K562 (cell line): ENCODE results near the gene CYP21A2. TPM values are rescaled to one million over a fixed set of nuclear protein-coding genes. Genes with fewer than 3 reads are reported as not detected.
A peak's percentile ranks its signal among the peaks of the same experiment; 100 is the strongest.

Source experiments
- ATF1 ChIP-seq, 2 experiments: fragments of 450-650 bp in 1 of 2; IDR thresholded peaks; 2 replicates each; pipeline ENCODE4 v1.6.1; 2016; ENCODE audit warnings: missing compliant biosample characterization in 1 of 2, missing genetic modification characterization in 1 of 2
- FUS ChIP-seq: fragments of 200-400 bp; formaldehyde crosslinking; optimal IDR thresholded peaks from 2 replicates; pipeline ENCODE3; 2017; ENCODE audit warnings: low read depth, low read length
- HNRNPL ChIP-seq: fragments of 200-400 bp; formaldehyde crosslinking; IDR thresholded peaks from 2 replicates; pipeline ENCODE4 v1.6.1; 2017; ENCODE audit warnings: low read depth, mild to moderate bottlenecking, low read length
- KLF10 ChIP-seq: fragments of 250-450 bp; sonication (Bioruptor Pico); IDR thresholded peaks from 2 replicates; pipeline ENCODE4 v1.6.1; 2021; ENCODE audit warnings: matching md5 sums
- LCOR ChIP-seq: sonication (generic); formaldehyde crosslinking; IDR thresholded peaks from 2 replicates; pipeline ENCODE4 v1.8.0; 2022; ENCODE audit warnings: mild to moderate bottlenecking, missing genetic modification reagents
- PTRF ChIP-seq: fragments of 450-650 bp; IDR thresholded peaks from 2 replicates; pipeline ENCODE4 v1.6.1; 2016; ENCODE audit warnings: mild to moderate bottlenecking, missing genetic modification characterization, missing compliant biosample characterization
- RFX1 ChIP-seq: fragments of 450-650 bp; IDR thresholded peaks from 2 replicates; pipeline ENCODE4 v1.6.1; 2016; ENCODE audit warnings: mild to moderate bottlenecking, moderate library complexity
- YY1 ChIP-seq, 3 experiments: IDR thresholded peaks; 2 replicates each; pipeline ENCODE4 v1.6.1; 2011; ENCODE audit warnings: low read length in 2 of 3, mild to moderate bottlenecking in 2 of 3, moderate library complexity in 2 of 3, borderline replicate concordance in 1 of 3, control low read depth in 1 of 3, low read depth in 1 of 3; ENCODE audit not compliant: insufficient read depth in 3 of 3, insufficient replicate concordance in 2 of 3, control insufficient read depth in 1 of 3, insufficient read length in 1 of 3; ENCODE audit errors: extremely low read depth in 1 of 3
- ZNF274 ChIP-seq: IDR thresholded peaks from 2 replicates; pipeline ENCODE4 v1.6.1; 2011; ENCODE audit warnings: low read depth, mild to moderate bottlenecking, low read length, moderate library complexity, borderline replicate concordance
- polyA plus RNA-seq, 8 experiments: library from polyadenylated mRNA; depleted of rRNA in 4 of 8; stranded (reverse) in 5 of 8; unstranded in 3 of 8; fragments of >200 nt; fragmentation: Nextera tagmentation in 2 of 8; fragmentation: Illumina TruSeq in 1 of 8; extraction: Ambion mirVana in 2 of 8; extraction: Trizol in 1 of 8; gene quantifications; 2 replicates each; pipeline versions ENCODE4 v1.2.1 to v1.2.3, GENCODE V29; 2011 to 2014; ENCODE audit warnings: inconsistent platforms in 1 of 8, missing spikeins in 1 of 8
- total RNA-seq, 7 experiments: library from RNA; depleted of rRNA in 6 of 7; stranded (reverse); fragments of >200 nt in 6 of 7; fragmentation: Illumina TruSeq in 2 of 7; extraction: Trizol in 2 of 7; gene quantifications; 2 replicates each; pipeline versions ENCODE4 v1.2.1 to v1.2.3, GENCODE V29; 2011 to 2021; ENCODE audit warnings: low replicate concordance in 1 of 7
- TF ChIP-seq, protein P1 (sequence below): fragments of 250-450 bp; sonication (Bioruptor Pico); IDR thresholded peaks from 2 replicates; pipeline ENCODE4 v1.9.0; 2021; ENCODE audit warnings: mild to moderate bottlenecking, inconsistent platforms
- TF ChIP-seq, protein P2 (sequence below): fragments of 450-650 bp; IDR thresholded peaks from 2 replicates; pipeline ENCODE4 v1.6.1; 2017; ENCODE audit warnings: antibody characterized with exemption, mild to moderate bottlenecking
- TF ChIP-seq, protein P3 (sequence below), 2 experiments: IDR thresholded peaks; 2 replicates each; pipeline ENCODE4 v1.6.1; 2011; ENCODE audit warnings: borderline replicate concordance in 1 of 2, control low read depth in 1 of 2, low read depth in 1 of 2, low read length in 1 of 2, mild to moderate bottlenecking in 1 of 2, mixed read lengths in 1 of 2, moderate library complexity in 1 of 2; ENCODE audit not compliant: insufficient read depth in 1 of 2, insufficient read length in 1 of 2, poor library complexity in 1 of 2, severe bottlenecking in 1 of 2; ENCODE audit errors: extremely low read depth in 1 of 2
- TF ChIP-seq, protein P4 (sequence below), 2 experiments: fragments of 450-650 bp; conservative IDR thresholded peaks; 2 replicates each; pipeline ENCODE4 v1.6.1; 2017; ENCODE audit warnings: mild to moderate bottlenecking in 2 of 2, moderate library complexity in 2 of 2

The CYP21A2 gene
- total and polyA plus RNA-seq, 9 of the 15 experiments (the other 6 are each of a cell fraction or from before 2014, with no cell fraction given): 0.03 to 1.4 (median 0.19) TPM

DNA sequence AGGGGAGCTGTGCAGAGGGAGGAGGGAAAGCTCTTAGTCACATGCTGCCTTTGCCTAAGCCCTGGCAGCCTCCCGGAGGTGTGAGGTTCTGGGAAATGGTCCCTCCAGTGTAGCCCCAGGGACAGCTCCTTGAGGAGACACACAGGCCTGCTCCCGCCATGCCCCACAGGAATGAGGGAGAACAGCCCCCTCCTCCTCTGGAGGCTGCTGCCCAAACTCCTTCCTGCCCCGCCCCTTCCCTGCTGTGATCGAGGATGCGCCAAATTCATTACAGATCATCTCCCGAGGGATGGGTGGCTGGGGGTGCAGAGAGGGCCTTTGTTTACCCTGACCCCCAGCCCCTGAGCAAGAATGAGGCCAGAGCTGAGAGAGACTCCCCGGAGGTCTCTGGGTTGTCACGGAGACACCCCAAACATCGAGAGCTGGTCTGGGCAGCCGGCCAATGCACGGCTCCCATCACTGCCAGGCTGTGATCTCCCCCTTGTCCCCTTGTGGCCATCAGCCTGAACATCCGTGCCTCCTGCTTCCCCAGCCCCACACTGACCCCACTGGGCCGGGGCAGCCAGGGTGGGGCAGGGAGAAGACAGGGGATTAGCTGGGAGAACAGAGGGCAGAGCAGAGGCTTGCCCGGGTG, 8.4 kb downstream of the CYP21A2 start (continued):
- TF ChIP-seq, protein P1, sequence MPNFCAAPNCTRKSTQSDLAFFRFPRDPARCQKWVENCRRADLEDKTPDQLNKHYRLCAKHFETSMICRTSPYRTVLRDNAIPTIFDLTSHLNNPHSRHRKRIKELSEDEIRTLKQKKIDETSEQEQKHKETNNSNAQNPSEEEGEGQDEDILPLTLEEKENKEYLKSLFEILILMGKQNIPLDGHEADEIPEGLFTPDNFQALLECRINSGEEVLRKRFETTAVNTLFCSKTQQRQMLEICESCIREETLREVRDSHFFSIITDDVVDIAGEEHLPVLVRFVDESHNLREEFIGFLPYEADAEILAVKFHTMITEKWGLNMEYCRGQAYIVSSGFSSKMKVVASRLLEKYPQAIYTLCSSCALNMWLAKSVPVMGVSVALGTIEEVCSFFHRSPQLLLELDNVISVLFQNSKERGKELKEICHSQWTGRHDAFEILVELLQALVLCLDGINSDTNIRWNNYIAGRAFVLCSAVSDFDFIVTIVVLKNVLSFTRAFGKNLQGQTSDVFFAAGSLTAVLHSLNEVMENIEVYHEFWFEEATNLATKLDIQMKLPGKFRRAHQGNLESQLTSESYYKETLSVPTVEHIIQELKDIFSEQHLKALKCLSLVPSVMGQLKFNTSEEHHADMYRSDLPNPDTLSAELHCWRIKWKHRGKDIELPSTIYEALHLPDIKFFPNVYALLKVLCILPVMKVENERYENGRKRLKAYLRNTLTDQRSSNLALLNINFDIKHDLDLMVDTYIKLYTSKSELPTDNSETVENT (CRISPR knock-in tag): peak; percentile 43; the same call in 1 of the 2 replicates
- TF ChIP-seq, protein P2, sequence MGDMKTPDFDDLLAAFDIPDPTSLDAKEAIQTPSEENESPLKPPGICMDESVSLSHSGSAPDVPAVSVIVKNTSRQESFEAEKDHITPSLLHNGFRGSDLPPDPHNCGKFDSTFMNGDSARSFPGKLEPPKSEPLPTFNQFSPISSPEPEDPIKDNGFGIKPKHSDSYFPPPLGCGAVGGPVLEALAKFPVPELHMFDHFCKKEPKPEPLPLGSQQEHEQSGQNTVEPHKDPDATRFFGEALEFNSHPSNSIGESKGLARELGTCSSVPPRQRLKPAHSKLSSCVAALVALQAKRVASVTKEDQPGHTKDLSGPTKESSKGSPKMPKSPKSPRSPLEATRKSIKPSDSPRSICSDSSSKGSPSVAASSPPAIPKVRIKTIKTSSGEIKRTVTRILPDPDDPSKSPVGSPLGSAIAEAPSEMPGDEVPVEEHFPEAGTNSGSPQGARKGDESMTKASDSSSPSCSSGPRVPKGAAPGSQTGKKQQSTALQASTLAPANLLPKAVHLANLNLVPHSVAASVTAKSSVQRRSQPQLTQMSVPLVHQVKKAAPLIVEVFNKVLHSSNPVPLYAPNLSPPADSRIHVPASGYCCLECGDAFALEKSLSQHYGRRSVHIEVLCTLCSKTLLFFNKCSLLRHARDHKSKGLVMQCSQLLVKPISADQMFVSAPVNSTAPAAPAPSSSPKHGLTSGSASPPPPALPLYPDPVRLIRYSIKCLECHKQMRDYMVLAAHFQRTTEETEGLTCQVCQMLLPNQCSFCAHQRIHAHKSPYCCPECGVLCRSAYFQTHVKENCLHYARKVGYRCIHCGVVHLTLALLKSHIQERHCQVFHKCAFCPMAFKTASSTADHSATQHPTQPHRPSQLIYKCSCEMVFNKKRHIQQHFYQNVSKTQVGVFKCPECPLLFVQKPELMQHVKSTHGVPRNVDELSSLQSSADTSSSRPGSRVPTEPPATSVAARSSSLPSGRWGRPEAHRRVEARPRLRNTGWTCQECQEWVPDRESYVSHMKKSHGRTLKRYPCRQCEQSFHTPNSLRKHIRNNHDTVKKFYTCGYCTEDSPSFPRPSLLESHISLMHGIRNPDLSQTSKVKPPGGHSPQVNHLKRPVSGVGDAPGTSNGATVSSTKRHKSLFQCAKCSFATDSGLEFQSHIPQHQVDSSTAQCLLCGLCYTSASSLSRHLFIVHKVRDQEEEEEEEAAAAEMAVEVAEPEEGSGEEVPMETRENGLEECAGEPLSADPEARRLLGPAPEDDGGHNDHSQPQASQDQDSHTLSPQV: peak; percentile 92; the same call in 1 of the 2 replicates
- TF ChIP-seq PTRF (tag) (no peak), ATF1 (CRISPR knock-in tag; IDR thresholded peaks at IDR 0.05) (no peak), ATF1 (tag; IDR thresholded peaks at IDR 0.05) (no peak), HNRNPL (no peak), LCOR (CRISPR knock-in tag) (peak; percentile 70), FUS (no peak), YY1 (IDR thresholded peaks at IDR 0.05; ENCODE audit: borderline replicate concordance in 1 of 3, control insufficient read depth in 1 of 3, extremely low read depth in 1 of 3, insufficient read depth in 3 of 3, insufficient read length in 1 of 3, insufficient replicate concordance in 2 of 3, low read depth in 1 of 3, low read length in 2 of 3) (peak in 1 of 3 experiments; percentile 7), RFX1 (peak; percentile 76), ZNF274 (no peak), KLF10 (CRISPR knock-in tag) (no peak)
- TF ChIP-seq, protein P3, sequence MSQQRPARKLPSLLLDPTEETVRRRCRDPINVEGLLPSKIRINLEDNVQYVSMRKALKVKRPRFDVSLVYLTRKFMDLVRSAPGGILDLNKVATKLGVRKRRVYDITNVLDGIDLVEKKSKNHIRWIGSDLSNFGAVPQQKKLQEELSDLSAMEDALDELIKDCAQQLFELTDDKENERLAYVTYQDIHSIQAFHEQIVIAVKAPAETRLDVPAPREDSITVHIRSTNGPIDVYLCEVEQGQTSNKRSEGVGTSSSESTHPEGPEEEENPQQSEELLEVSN (IDR thresholded peaks at IDR 0.05; ENCODE audit: borderline replicate concordance in 1 of 2, extremely low read depth in 1 of 2, insufficient read depth in 1 of 2, insufficient read length in 1 of 2, low read depth in 1 of 2, low read length in 1 of 2, poor library complexity in 1 of 2, severe bottlenecking in 1 of 2): peak; percentile 47 to 94
- TF ChIP-seq, protein P4, sequence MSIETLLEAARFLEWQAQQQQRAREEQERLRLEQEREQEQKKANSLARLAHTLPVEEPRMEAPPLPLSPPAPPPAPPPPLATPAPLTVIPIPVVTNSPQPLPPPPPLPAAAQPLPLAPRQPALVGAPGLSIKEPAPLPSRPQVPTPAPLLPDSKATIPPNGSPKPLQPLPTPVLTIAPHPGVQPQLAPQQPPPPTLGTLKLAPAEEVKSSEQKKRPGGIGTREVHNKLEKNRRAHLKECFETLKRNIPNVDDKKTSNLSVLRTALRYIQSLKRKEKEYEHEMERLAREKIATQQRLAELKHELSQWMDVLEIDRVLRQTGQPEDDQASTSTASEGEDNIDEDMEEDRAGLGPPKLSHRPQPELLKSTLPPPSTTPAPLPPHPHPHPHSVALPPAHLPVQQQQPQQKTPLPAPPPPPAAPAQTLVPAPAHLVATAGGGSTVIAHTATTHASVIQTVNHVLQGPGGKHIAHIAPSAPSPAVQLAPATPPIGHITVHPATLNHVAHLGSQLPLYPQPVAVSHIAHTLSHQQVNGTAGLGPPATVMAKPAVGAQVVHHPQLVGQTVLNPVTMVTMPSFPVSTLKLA (conservative IDR thresholded peaks at IDR 0.05): peak; percentile 8 to 31; a peak in 1 of 4 replicates
